Adrenal gland (tissue), 12 donors: ENCODE measurements around the gene MORF4L1. TPM values are rescaled to one million over a fixed set of nuclear protein-coding genes. Genes with fewer than 3 reads are reported as not detected.
"Not testable (repeated sequence)": the region's sequence is repeated elsewhere in the genome, so short reads cannot be mapped to it uniquely, and the experiment has no call there.

Source experiments
- DNase-seq, 7 donors: peaks; one replicate each; pipeline ENCODE4 v3.0.0-alpha.2; 2019 to 2020
- H3K27ac ChIP-seq, 5 donors: fragments of 200-600 bp; sonication (generic) in 4 of 5; 1 replicate in 3 of 5; 2 replicates in 2 of 5; pipeline versions ENCODE4 v1.5.1 to v1.8.0; 2016 to 2020; ENCODE audit warnings: mild to moderate bottlenecking in 1 of 5
- H3K27me3 ChIP-seq: fragments of 200-600 bp; 2 replicates; pipeline ENCODE4 v1.8.0; 2021
- H3K36me3 ChIP-seq, 2 donors: fragments of 200-600 bp; replicated peaks in 1 of 2; 1 replicate in 1 of 2; 2 replicates in 1 of 2; pipeline versions ENCODE4 v1.5.1 to v1.8.0; 2018 to 2022
- H3K4me1 ChIP-seq, 2 donors: fragments of 200-600 bp; replicated peaks in 1 of 2; 1 replicate in 1 of 2; 2 replicates in 1 of 2; pipeline versions ENCODE4 v1.5.1 to v1.8.0; 2018 to 2021
- H3K4me3 ChIP-seq, 4 donors: fragments of 200-600 bp; sonication (generic) in 3 of 4; one replicate each; pipeline ENCODE4 v1.5.1; 2016 to 2018
- H3K9me3 ChIP-seq, 3 donors: fragments of 200-600 bp; sonication (generic) in 1 of 3; replicated peaks in 1 of 3; 1 replicate in 2 of 3; 2 replicates in 1 of 3; pipeline versions ENCODE4 v1.5.1 to v1.8.0; 2016 to 2021
- POLR2A ChIP-seq, 2 donors: fragments of 450-650 bp; IDR thresholded peaks; one replicate each; pipeline ENCODE4 v1.6.1; 2017; ENCODE audit warnings: antibody characterized with exemption in 2 of 2, mild to moderate bottlenecking in 2 of 2, moderate library complexity in 1 of 2
- WGBS, 4 donors: extraction: QIAGEN DNeasy Blood & Tissue Kit in 2 of 4; methylation state at CpG; one replicate each; pipeline versions ENCODE4 v1.1.5 to v1.1.7; 2013 to 2017; 5-methylcytosine and 5-hydroxymethylcytosine counted together
- intact Hi-C, 2 donors: fragments of 100-400 bp; cut with DNase I; formaldehyde crosslinking; loops; one replicate each; pipeline versions ENCODE4 v1.14.1 to v1.15.0; 2022 to 2023
- polyA plus RNA-seq, 3 donors: library from polyadenylated mRNA; stranded (reverse); fragments of 200-250 nt in 2 of 3; fragments of 350-450 nt in 1 of 3; fragmentation: Illumina TruSeq in 1 of 3; extraction: RNeasy Lipid Tissue Mini Kit (QIAGEN cat#74804) in 1 of 3; gene quantifications; one replicate each; pipeline ENCODE4 v1.2.3, GENCODE V29; 2013 to 2014
- total RNA-seq, 9 donors: library from RNA; depleted of rRNA in 4 of 9; stranded (reverse); fragments of >200 nt in 4 of 9; fragments of 120-200 nt in 1 of 9; fragmentation: NEBNext Ultra II Directional in 1 of 9; extraction: Animal tissue kit (Norgen Biotek cat#: 25700) in 1 of 9; gene quantifications; one replicate each; pipeline versions ENCODE4 v1.1.0 to v1.2.4, GENCODE V29; 2013 to 2023
- TF ChIP-seq, protein P1 (sequence below), 6 experiments: fragments of 450-650 bp in 4 of 6; fragments of 200-600 bp in 2 of 6; sonication (generic) in 1 of 6; IDR thresholded peaks; 1 replicate in 5 of 6; 2 replicates in 1 of 6; pipeline versions ENCODE4 v1.5.1 to v1.8.0; 2016 to 2021; ENCODE audit warnings: antibody characterized with exemption in 6 of 6, mild to moderate bottlenecking in 2 of 6, moderate library complexity in 1 of 6
- donor health status: healthy with polysubstance abuse.
- donor health status: Bipolar disorder and iron deficiency.
- donor health status: DM: yes; HTN: yes; CAD: no.
- donor health status: DM: no; HTN: no; CAD: no.
- donor health status: DM: no; HTN: no; CAD: no.
- donor health status: DM: yes; HTN: yes; CAD: no.

Gene MORF4L1
- total and polyA plus RNA-seq, 12 donors: 99.8 to 935 (median 342) TPM

DNA sequence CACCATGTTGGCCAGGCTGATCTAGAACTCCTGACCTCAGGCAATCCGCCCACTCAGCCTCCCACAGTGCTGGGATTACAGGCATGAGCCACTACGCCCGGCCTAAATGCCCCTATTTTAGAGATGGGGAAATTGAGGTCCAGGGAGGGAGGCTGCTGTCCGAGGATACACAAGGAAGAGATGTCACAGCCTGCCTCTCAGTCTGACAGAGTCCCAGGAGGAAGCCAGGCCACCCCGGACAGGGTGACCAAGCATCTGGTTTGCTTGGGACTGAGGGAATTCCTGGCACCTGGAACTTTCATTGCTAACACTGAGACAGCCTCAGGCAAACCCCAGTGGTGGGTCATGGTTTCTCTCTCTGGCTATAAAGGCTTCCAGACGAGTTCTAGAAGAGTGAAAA lies 30.8 kb upstream of the MORF4L1 start:
- Histone ChIP-seq H3K9me3 (no peaks in the 10 kb centered on the region), H3K4me3 (no peak overlapping the region), H3K4me1 (no peaks in the 10 kb centered on the region), H3K27ac (no peak overlapping the region), H3K36me3 (no peaks in the 10 kb centered on the region), H3K27me3 (no peaks in the 10 kb centered on the region)
- WGBS, 4 donors: 82 to 92% (median 86%) methylated on average over 2 to 6 of the region's 6 CpGs
- DNase-seq: no peak
- TF ChIP-seq POLR2A (IDR thresholded peaks at IDR 0.05): no peak
- TF ChIP-seq, protein P1, sequence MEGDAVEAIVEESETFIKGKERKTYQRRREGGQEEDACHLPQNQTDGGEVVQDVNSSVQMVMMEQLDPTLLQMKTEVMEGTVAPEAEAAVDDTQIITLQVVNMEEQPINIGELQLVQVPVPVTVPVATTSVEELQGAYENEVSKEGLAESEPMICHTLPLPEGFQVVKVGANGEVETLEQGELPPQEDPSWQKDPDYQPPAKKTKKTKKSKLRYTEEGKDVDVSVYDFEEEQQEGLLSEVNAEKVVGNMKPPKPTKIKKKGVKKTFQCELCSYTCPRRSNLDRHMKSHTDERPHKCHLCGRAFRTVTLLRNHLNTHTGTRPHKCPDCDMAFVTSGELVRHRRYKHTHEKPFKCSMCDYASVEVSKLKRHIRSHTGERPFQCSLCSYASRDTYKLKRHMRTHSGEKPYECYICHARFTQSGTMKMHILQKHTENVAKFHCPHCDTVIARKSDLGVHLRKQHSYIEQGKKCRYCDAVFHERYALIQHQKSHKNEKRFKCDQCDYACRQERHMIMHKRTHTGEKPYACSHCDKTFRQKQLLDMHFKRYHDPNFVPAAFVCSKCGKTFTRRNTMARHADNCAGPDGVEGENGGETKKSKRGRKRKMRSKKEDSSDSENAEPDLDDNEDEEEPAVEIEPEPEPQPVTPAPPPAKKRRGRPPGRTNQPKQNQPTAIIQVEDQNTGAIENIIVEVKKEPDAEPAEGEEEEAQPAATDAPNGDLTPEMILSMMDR (IDR thresholded peaks at IDR 0.05): no peak
- intact Hi-C loops: no loop called here

DNA sequence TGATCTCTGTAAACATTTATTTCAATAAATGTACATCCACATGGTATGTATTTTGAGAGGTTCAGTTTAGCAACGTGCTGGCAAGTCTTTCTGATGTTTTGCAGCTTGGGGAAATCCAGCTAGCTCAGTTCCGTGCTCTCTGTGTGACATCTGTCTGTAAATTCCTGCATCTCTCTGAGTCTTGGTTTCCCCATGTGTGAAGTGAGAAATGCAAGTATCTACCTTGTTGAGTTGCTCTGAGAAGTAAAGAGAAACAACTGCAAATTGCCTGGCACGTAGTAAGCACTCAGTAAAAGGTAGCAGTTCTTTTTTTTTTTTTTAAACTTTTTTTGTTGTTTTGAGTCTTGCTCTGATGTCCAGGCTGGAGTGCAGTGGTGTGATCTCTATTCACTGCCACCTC lies 30.2 kb upstream of the MORF4L1 start:
- Histone ChIP-seq H3K4me1 (no peaks in the 10 kb centered on the region), H3K36me3 (no peaks in the 10 kb centered on the region), H3K4me3 (no peak overlapping the region), H3K27me3 (no peaks in the 10 kb centered on the region), H3K9me3 (no peaks in the 10 kb centered on the region), H3K27ac (no peak overlapping the region)
- intact Hi-C loops: no loop called here
- no peak for TF ChIP-seq POLR2A (IDR thresholded peaks at IDR 0.05)
- TF ChIP-seq, protein P1 (IDR thresholded peaks at IDR 0.05): no peak
- no peak for DNase-seq
- WGBS, 4 donors: 91 to 95% (median 92%) methylated on average over 3 of the region's 3 CpGs

DNA sequence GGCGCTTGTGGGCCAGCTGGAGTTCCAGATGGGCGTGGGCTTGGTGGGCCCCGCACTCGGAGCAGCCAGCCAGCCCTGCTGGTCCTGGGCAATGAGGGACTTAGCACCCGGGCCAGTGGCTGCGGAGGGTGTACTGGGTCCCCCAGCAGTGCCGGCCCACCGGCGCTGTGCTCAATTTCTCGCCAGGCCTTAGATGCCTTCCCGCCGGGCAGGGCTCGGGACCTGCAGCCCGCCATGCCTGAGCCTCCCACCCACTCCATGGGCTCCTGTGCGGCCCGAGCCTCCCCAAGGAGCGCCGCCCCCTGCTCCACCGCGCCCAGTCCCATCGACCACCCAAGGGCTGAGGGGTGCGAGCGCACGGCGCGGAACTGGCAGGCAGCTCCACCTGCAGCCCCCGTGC lies 25.8 kb upstream of the MORF4L1 start:
- H3K27ac ChIP-seq, intact Hi-C loops, DNase-seq, H3K36me3 ChIP-seq, H3K4me1 ChIP-seq, H3K27me3 ChIP-seq, H3K9me3 ChIP-seq, H3K4me3 ChIP-seq: not testable (repeated sequence)
- 92 to 98% (median 96%) methylated on average over 4 to 22 of the region's 27 CpGs for WGBS, 4 donors

DNA sequence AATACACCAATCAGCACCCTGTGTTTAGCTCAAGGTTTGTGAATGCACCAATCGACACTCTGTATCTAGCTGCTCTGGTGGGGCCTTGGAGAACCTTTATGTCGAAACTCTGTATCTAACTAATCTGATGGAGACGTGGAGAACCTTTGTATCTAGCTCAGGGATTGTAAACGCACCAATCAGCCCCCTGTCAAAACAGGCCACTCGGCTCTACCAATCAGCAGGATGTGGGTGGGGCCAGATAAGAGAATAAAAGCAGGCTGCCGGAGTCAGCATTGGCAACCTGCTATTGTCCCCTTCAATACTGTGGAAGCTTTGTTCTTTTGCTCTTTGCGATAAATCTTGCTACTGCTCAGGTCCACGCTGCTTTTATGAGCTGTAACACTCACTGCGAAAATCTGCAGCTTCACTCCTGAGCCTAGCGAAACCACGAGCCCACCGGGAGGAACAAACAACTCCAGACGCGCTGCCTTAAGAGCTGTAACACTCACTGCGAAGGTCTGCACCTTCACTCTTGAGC lies 25.2 kb upstream of the MORF4L1 start:
- H3K36me3 ChIP-seq, H3K27ac ChIP-seq, H3K4me1 ChIP-seq, DNase-seq, H3K9me3 ChIP-seq, H3K4me3 ChIP-seq, H3K27me3 ChIP-seq, intact Hi-C loops: not testable (repeated sequence)
- WGBS, 4 donors: 84 to 91% (median 85%) methylated on average over 14 to 15 of the region's 15 CpGs

DNA sequence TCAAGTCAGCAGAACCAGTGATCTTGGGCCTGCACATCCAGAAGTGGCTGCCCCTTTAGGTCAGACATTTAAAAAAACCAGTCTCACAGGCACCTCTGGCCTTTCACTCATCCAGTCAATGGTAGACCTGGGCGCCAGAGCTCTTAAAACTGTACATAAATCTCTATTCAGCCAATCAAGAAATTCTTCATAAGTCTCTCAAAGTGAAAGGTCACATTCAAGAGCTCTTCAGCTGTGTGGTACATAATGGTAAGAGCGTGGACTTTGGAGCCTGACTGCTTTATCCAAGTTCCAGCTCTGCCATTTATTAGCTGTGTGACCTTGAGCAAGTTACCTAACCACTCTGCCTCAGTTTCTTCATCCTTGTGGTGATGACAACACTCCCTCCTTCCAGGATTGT lies 22.3 kb upstream of the MORF4L1 start:
- no peak for TF ChIP-seq POLR2A (IDR thresholded peaks at IDR 0.05)
- TF ChIP-seq, protein P1 (IDR thresholded peaks at IDR 0.05): no peak
- DNase-seq: no peak
- intact Hi-C loops: no loop called here
- H3K27me3 ChIP-seq: no peaks in the 10 kb centered on the region
- no peaks in the 10 kb centered on the region for H3K36me3 ChIP-seq
- 88 to 100% (median 94%) methylated on average over 2 of the region's 2 CpGs for WGBS, 4 donors
- no peak overlapping the region for H3K27ac ChIP-seq
- H3K4me3 ChIP-seq: no peak overlapping the region
- no peaks in the 10 kb centered on the region for H3K9me3 ChIP-seq
- H3K4me1 ChIP-seq: no peaks in the 10 kb centered on the region
